ENCODE results near the gene SLC24A3.

DNA sequence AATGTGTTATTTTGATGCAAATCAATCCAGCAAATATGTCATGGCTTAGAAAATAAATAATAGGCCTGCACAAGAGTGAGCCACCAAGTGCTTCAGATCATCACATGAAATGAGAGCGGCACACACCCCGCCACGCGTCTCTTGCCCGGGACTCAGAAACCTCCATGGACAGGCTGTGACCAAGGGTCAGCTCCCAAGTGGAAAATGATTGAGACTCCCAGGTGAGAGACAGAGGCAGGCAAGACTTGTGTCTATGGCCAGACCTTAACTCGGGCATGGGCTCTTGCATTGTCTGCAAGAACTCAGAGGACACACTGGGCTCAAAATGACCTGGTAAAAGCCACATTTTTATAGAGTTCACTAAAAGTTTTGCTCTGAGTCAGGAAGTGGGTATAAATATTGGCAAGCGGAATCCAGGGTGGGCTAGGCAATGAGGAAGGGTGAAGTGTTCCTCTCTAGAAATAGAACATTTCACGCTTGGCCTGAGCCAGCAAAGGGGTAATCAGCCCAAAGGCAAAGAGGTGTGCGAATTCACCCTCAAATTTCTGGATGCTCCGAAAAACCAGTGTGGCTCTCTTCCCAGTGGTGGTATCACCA is 514.9 kb downstream of the SLC24A3 start:
- TF ChIP-seq, protein P1, sequence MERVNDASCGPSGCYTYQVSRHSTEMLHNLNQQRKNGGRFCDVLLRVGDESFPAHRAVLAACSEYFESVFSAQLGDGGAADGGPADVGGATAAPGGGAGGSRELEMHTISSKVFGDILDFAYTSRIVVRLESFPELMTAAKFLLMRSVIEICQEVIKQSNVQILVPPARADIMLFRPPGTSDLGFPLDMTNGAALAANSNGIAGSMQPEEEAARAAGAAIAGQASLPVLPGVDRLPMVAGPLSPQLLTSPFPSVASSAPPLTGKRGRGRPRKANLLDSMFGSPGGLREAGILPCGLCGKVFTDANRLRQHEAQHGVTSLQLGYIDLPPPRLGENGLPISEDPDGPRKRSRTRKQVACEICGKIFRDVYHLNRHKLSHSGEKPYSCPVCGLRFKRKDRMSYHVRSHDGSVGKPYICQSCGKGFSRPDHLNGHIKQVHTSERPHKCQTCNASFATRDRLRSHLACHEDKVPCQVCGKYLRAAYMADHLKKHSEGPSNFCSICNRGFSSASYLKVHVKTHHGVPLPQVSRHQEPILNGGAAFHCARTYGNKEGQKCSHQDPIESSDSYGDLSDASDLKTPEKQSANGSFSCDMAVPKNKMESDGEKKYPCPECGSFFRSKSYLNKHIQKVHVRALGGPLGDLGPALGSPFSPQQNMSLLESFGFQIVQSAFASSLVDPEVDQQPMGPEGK (CRISPR knock-in tag; IDR thresholded peaks at IDR 0.05; ENCODE audit: borderline replicate concordance) = no peak
- TF ChIP-seq GLIS3 (CRISPR knock-in tag; IDR thresholded peaks at IDR 0.05) (no peak), CSRNP3 (CRISPR knock-in tag; IDR thresholded peaks at IDR 0.05) (no peak), ISL1 (CRISPR knock-in tag; IDR thresholded peaks at IDR 0.05) (no peak), PPARA (CRISPR knock-in tag; IDR thresholded peaks at IDR 0.05; ENCODE audit: borderline replicate concordance) (no peak), CSDC2 (CRISPR knock-in tag; IDR thresholded peaks at IDR 0.05) (no peak), ZFP30 (CRISPR knock-in tag; IDR thresholded peaks at IDR 0.05) (no peak), ARNTL (CRISPR knock-in tag; IDR thresholded peaks at IDR 0.05; ENCODE audit: borderline replicate concordance, low read depth) (no peak), ZFP3 (CRISPR knock-in tag; IDR thresholded peaks at IDR 0.05) (no peak), RARB (CRISPR knock-in tag; IDR thresholded peaks at IDR 0.05) (no peak), CREB5 (CRISPR knock-in tag; IDR thresholded peaks at IDR 0.05; ENCODE audit: low read depth) (no peak)
- TF ChIP-seq, protein P2, sequence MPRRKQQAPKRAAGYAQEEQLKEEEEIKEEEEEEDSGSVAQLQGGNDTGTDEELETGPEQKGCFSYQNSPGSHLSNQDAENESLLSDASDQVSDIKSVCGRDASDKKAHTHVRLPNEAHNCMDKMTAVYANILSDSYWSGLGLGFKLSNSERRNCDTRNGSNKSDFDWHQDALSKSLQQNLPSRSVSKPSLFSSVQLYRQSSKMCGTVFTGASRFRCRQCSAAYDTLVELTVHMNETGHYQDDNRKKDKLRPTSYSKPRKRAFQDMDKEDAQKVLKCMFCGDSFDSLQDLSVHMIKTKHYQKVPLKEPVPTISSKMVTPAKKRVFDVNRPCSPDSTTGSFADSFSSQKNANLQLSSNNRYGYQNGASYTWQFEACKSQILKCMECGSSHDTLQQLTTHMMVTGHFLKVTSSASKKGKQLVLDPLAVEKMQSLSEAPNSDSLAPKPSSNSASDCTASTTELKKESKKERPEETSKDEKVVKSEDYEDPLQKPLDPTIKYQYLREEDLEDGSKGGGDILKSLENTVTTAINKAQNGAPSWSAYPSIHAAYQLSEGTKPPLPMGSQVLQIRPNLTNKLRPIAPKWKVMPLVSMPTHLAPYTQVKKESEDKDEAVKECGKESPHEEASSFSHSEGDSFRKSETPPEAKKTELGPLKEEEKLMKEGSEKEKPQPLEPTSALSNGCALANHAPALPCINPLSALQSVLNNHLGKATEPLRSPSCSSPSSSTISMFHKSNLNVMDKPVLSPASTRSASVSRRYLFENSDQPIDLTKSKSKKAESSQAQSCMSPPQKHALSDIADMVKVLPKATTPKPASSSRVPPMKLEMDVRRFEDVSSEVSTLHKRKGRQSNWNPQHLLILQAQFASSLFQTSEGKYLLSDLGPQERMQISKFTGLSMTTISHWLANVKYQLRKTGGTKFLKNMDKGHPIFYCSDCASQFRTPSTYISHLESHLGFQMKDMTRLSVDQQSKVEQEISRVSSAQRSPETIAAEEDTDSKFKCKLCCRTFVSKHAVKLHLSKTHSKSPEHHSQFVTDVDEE (CRISPR knock-in tag; IDR thresholded peaks at IDR 0.05) = no peak
